ENCODE results near the gene FAM25A. TPM values are rescaled to one million over a fixed set of nuclear protein-coding genes. Genes with fewer than 3 reads are reported as not detected.
A peak's percentile ranks its signal among the peaks of the same experiment; 100 is the strongest.
"Not testable (repeated sequence)": the region's sequence is repeated elsewhere in the genome, so short reads cannot be mapped to it uniquely, and the experiment has no call there.

The FAM25A gene
- total RNA-seq: not detected

GRCh38 chr10:87020056-87020455 is at the start of gene FAM25A:
FAM25A (plus strand) TSS chr10:87020294; CDS start chr10:87020325, 31 bp downstream.
- H3K9me3 ChIP-seq; H3K27me3 ChIP-seq (replicated peaks; ENCODE audit: insufficient read depth); H3K36me3 ChIP-seq; H3K27ac ChIP-seq; DNase-seq (ENCODE audit: low spot score); H3K4me3 ChIP-seq; H3K4me1 ChIP-seq (replicated peaks); intact Hi-C loops (cut with DNase I): not testable (repeated sequence)
- 100% methylated on average over 3 of the region's 9 CpGs for WGBS

- no peaks in the 10 kb centered on the region for H3K9me3 ChIP-seq
- H3K27ac ChIP-seq: peak overlapping the region; percentile 97 to 98
- no peaks in the 10 kb centered on the region for H3K36me3 ChIP-seq
- DNase-seq (ENCODE audit: low spot score): no peak
- intact Hi-C loops (cut with DNase I): loop anchor here (2.0 kb wide), 1 partner anchor 124 kb away; the partner anchor contains the start of genes GLUD1 and SHLD2
- TF ChIP-seq POLR2A (IDR thresholded peaks at IDR 0.05) (peak; percentile 93), CTCF (IDR thresholded peaks at IDR 0.05) (no peak), POLR2AphosphoS5 (IDR thresholded peaks at IDR 0.05) (no peak)
- under 1% methylated on average over 20 of the region's 20 CpGs for WGBS
- no peaks in the 10 kb centered on the region for H3K27me3 ChIP-seq (replicated peaks; ENCODE audit: insufficient read depth)
- peaks cover 4% of the 10 kb centered on the region for H3K4me1 ChIP-seq (replicated peaks)
- peak overlapping the region; percentile 48 to 58 for H3K4me3 ChIP-seq
Measured at GRCh38 chr10:86970982-86971231, 49.2 kb upstream of the FAM25A start.

GRCh38 chr10:86971232-86971991 is 48.7 kb upstream of the FAM25A start:
- Histone ChIP-seq H3K9me3 (no peaks in the 10 kb centered on the region), H3K4me3 (peak overlapping the region; percentile 48 to 58), H3K27me3 (replicated peaks; ENCODE audit: insufficient read depth) (no peaks in the 10 kb centered on the region), H3K27ac (peak overlapping the region; percentile 97 to 98), H3K4me1 (replicated peaks) (peaks cover 4% of the 10 kb centered on the region), H3K36me3 (no peaks in the 10 kb centered on the region)
- peak; percentile 91 for DNase-seq (ENCODE audit: low spot score)
- intact Hi-C loops (cut with DNase I): loop anchor here (2.0 kb wide), 1 partner anchor 123 kb away; the partner anchor contains the start of genes GLUD1 and SHLD2
- TF ChIP-seq CTCF (IDR thresholded peaks at IDR 0.05) (peak in 1 of 4 experiments; percentile 28), POLR2AphosphoS5 (IDR thresholded peaks at IDR 0.05) (peak; percentile 92), POLR2A (IDR thresholded peaks at IDR 0.05) (no peak)
- 6% methylated on average over 64 of the region's 66 CpGs for WGBS

GRCh38 chr10:86972613-86973380 is 47.3 kb upstream of the FAM25A start:
- peaks cover 4% of the 10 kb centered on the region for H3K4me1 ChIP-seq (replicated peaks)
- intact Hi-C loops (cut with DNase I): no loop called here
- no peaks in the 10 kb centered on the region for H3K9me3 ChIP-seq
- no peak overlapping the region for H3K4me3 ChIP-seq
- no peak for TF ChIP-seq CTCF (IDR thresholded peaks at IDR 0.05)
- H3K27ac ChIP-seq: peak overlapping the region; percentile 97 to 98
- WGBS: 81% methylated on average over 11 of the region's 11 CpGs
- H3K27me3 ChIP-seq (replicated peaks; ENCODE audit: insufficient read depth): no peaks in the 10 kb centered on the region
- DNase-seq (ENCODE audit: low spot score): no peak
- H3K36me3 ChIP-seq: no peaks in the 10 kb centered on the region

- TF ChIP-seq CTCF (IDR thresholded peaks at IDR 0.05) (no peak), POLR2AphosphoS5 (IDR thresholded peaks at IDR 0.05) (peak; percentile 14)
Measured at GRCh38 chr10:86974484-86974883, 45.6 kb upstream of the FAM25A start.

More at GRCh38 chr10:86974484-86974883, 45.6 kb upstream of the FAM25A start:
- WGBS: 52% methylated on average over 7 of the region's 7 CpGs
- Histone ChIP-seq H3K4me3 (no peak overlapping the region), H3K4me1 (replicated peaks) (peaks cover 4% of the 10 kb centered on the region), H3K27me3 (replicated peaks; ENCODE audit: insufficient read depth) (no peaks in the 10 kb centered on the region), H3K36me3 (no peaks in the 10 kb centered on the region), H3K27ac (peak overlapping the region; percentile 11 to 15), H3K9me3 (no peaks in the 10 kb centered on the region)
- DNase-seq (ENCODE audit: low spot score): no peak
- intact Hi-C loops (cut with DNase I): no loop called here

Data from prostate gland (tissue), 2 donors.